MG63 (cell line): ENCODE measurements around the gene FASN. TPM values are rescaled to one million over a fixed set of nuclear protein-coding genes. Genes with fewer than 3 reads are reported as not detected.

Experiments
- DNase-seq: peaks from one replicate; pipeline ENCODE4 v3.0.0-alpha.2; 2020
- H3K27me3 ChIP-seq: fragments of 250-450 bp; sonication (Bioruptor Pico); 2 replicates; pipeline ENCODE4 v1.5.1; 2020; ENCODE audit warnings: mild to moderate bottlenecking, moderate library complexity
- H3K36me3 ChIP-seq: fragments of 250-450 bp; sonication (Bioruptor Pico); 2 replicates; pipeline ENCODE4 v1.5.1; 2020; ENCODE audit warnings: mild to moderate bottlenecking, moderate library complexity
- H3K4me3 ChIP-seq: fragments of 250-450 bp; sonication (Bioruptor Pico); 2 replicates; pipeline ENCODE4 v1.5.1; 2020; ENCODE audit warnings: mild to moderate bottlenecking, moderate library complexity
- H3K9me3 ChIP-seq: fragments of 250-450 bp; sonication (Bioruptor Pico); 2 replicates; pipeline ENCODE4 v1.5.1; 2020; ENCODE audit warnings: mild to moderate bottlenecking, moderate library complexity
- total RNA-seq: library from RNA; depleted of rRNA; stranded (reverse); fragments of >200 nt; shearing (Covaris generic); gene quantifications from 2 replicates; pipeline ENCODE4 v1.2.3, GENCODE V29; 2014; ENCODE audit warnings: low replicate concordance

FASN gene
- total RNA-seq, 1 experiment from 2014 or later = 112 TPM

GRCh38 chr17:82060614-82061013, 37.4 kb downstream of the FASN start:
- Histone ChIP-seq H3K36me3 (peaks cover 90% of the 10 kb centered on the region), H3K27me3 (no peaks in the 10 kb centered on the region), H3K9me3 (no peaks in the 10 kb centered on the region), H3K4me3 (no peak overlapping the region)
- no peak for DNase-seq

- no peaks in the 10 kb centered on the region for H3K27me3 ChIP-seq
- H3K9me3 ChIP-seq = no peaks in the 10 kb centered on the region
- H3K36me3 ChIP-seq = peaks cover 92% of the 10 kb centered on the region
- DNase-seq = no peak
- no peak overlapping the region for H3K4me3 ChIP-seq
These were observed 38.0 kb downstream of the FASN start for GRCh38 chr17:82060001-82060380.

- no peak for DNase-seq
- Histone ChIP-seq H3K9me3 (no peaks in the 10 kb centered on the region), H3K36me3 (peaks cover 92% of the 10 kb centered on the region), H3K27me3 (no peaks in the 10 kb centered on the region), H3K4me3 (no peak overlapping the region)
These were observed 38.6 kb downstream of the FASN start for GRCh38 chr17:82059272-82060000.

- DNase-seq = no peak
- Histone ChIP-seq H3K9me3 (no peaks in the 10 kb centered on the region), H3K27me3 (no peaks in the 10 kb centered on the region), H3K4me3 (no peak overlapping the region), H3K36me3 (peaks cover 92% of the 10 kb centered on the region)
These were observed 39.2 kb downstream of the FASN start for GRCh38 chr17:82058855-82059249.

GRCh38 chr17:82058230-82058854, 39.7 kb downstream of the FASN start:
- Histone ChIP-seq H3K36me3 (peaks cover 92% of the 10 kb centered on the region), H3K4me3 (no peak overlapping the region), H3K27me3 (no peaks in the 10 kb centered on the region), H3K9me3 (no peaks in the 10 kb centered on the region)
- DNase-seq = no peak

- no peak for DNase-seq
- H3K36me3 ChIP-seq = peaks cover 81% of the 10 kb centered on the region
- H3K27me3 ChIP-seq = no peaks in the 10 kb centered on the region
- no peak overlapping the region for H3K4me3 ChIP-seq
- no peaks in the 10 kb centered on the region for H3K9me3 ChIP-seq
These were observed 41.1 kb downstream of the FASN start for GRCh38 chr17:82056729-82057621.

GRCh38 chr17:82055965-82056728, 41.9 kb downstream of the FASN start:
- Histone ChIP-seq H3K27me3 (no peaks in the 10 kb centered on the region), H3K36me3 (peaks cover 76% of the 10 kb centered on the region), H3K9me3 (no peaks in the 10 kb centered on the region), H3K4me3 (no peak overlapping the region)
- DNase-seq = no peak

GRCh38 chr17:82055023-82055964, 42.7 kb downstream of the FASN start:
- Histone ChIP-seq H3K9me3 (no peaks in the 10 kb centered on the region), H3K27me3 (no peaks in the 10 kb centered on the region), H3K4me3 (no peak overlapping the region), H3K36me3 (peaks cover 71% of the 10 kb centered on the region)
- no peak for DNase-seq

- H3K4me3 ChIP-seq = no peak overlapping the region
- H3K9me3 ChIP-seq = no peaks in the 10 kb centered on the region
- DNase-seq = no peak
- no peaks in the 10 kb centered on the region for H3K27me3 ChIP-seq
- peaks cover 71% of the 10 kb centered on the region for H3K36me3 ChIP-seq
These were observed 43.5 kb downstream of the FASN start for GRCh38 chr17:82054351-82055022.

GRCh38 chr17:82053556-82054263, 44.3 kb downstream of the FASN start:
- DNase-seq = no peak
- Histone ChIP-seq H3K9me3 (no peaks in the 10 kb centered on the region), H3K36me3 (peaks cover 64% of the 10 kb centered on the region), H3K4me3 (no peak overlapping the region; the same call in 1 of the 2 replicates), H3K27me3 (no peaks in the 10 kb centered on the region)

GRCh38 chr17:82053130-82053529, 44.9 kb downstream of the FASN start:
- Histone ChIP-seq H3K4me3 (peak overlapping the region; percentile 69), H3K27me3 (no peaks in the 10 kb centered on the region), H3K36me3 (peaks cover 62% of the 10 kb centered on the region), H3K9me3 (no peaks in the 10 kb centered on the region)
- no peak for DNase-seq

- peaks cover 59% of the 10 kb centered on the region for H3K36me3 ChIP-seq
- DNase-seq = no peak
- H3K4me3 ChIP-seq = peak overlapping the region; percentile 69
- H3K9me3 ChIP-seq = no peaks in the 10 kb centered on the region
- no peaks in the 10 kb centered on the region for H3K27me3 ChIP-seq
These were observed 45.4 kb downstream of the FASN start for GRCh38 chr17:82052638-82053059.

GRCh38 chr17:82051776-82052637, 46.0 kb downstream of the FASN start, which contains the start of the genes GPS1 and RFNG:
GPS1 (plus strand) TSS chr17:82051898; CDS start chr17:82051932, 34 bp downstream.
RFNG (minus strand) TSS chr17:82051811; CDS start chr17:82051766, 45 bp downstream.
- DNase-seq = peak; percentile 75
- Histone ChIP-seq H3K4me3 (peak within 1 kb of the TSS; percentile 69), H3K27me3 (no peaks in the 10 kb centered on the region), H3K36me3 (peaks cover 55% of the 10 kb centered on the region), H3K9me3 (no peaks in the 10 kb centered on the region)
